Medulla oblongata (tissue), 1 donor: ENCODE results near the gene PLPP7.
"Not testable (repeated sequence)": the region's sequence is repeated elsewhere in the genome, so short reads cannot be mapped to it uniquely, and the experiment has no call there.

ENCODE experiments used
- DNase-seq: peaks from one replicate; pipeline ENCODE4 v3.0.0-alpha.2; 2015; ENCODE audit errors: extremely low spot score

PLPP7 gene

GRCh38 chr9:131266266-131267229 is 23.0 kb upstream of the PLPP7 start:
- no peak for DNase-seq

DNA sequence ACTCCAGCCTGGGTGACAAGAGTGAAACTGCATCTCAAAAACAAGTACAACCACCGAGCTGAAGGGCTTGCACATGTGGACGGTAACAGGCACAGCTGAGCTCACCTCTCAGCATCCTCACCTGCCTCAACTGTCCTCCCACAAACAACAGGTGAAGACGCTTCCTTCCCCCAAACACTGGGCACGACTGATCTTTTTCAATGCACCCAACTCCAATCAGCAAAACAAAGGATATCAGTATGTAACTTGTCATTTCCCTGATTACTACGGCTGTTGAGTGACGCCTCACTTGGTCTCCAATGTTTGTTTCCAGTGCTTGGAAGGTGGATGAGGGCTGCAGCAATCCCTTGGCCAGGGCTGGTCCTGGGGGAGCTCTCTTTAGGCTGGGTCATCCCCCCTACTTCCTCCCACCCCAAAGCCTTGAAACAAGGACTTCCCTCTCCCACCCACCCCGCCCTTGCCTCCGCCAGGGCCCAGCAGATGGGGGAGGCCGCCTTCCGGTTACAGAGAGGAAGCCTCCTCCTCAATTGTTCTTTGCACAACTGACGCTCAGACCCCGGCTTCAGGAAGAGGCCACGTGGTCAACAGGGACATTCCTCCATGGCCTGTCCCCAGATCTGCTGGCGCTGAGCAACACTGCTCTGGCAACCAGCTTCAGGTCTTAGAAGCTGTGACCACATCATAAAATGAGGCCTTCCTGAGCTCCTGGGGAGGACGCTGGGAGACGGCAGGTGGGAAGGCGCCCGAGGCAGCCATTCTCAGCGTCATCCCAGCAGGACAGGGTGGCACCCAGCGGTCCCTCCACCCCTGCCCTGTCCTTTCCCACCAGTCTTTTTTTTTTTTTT is 19.1 kb upstream of the PLPP7 start:
- peak; percentile 82 for DNase-seq

- DNase-seq: not testable (repeated sequence)
Observed at GRCh38 chr9:131271016-131271273, 18.6 kb upstream of the PLPP7 start.

- DNase-seq: no peak
Observed at GRCh38 chr9:131271506-131271931, 18.0 kb upstream of the PLPP7 start.

DNA sequence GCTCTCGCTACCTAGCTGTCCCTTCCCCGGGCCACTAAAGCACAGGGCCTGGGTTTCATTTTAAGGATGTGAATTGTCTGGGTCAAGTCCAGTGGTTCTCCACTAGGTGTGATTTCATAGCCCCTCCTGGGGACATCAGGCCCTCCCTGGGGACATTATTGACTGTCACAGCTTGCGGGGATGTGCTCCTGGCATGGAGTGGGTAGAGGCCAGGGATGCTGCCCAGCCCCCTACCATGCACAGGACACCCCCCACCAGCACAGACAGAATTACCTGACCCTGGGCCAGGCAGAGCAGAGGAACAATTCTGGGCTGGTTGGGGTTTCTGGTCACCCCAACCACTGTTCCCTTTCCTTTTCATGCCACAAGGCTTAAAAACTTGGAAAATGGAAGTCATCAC is 17.3 kb upstream of the PLPP7 start:
- DNase-seq: no peak

DNA sequence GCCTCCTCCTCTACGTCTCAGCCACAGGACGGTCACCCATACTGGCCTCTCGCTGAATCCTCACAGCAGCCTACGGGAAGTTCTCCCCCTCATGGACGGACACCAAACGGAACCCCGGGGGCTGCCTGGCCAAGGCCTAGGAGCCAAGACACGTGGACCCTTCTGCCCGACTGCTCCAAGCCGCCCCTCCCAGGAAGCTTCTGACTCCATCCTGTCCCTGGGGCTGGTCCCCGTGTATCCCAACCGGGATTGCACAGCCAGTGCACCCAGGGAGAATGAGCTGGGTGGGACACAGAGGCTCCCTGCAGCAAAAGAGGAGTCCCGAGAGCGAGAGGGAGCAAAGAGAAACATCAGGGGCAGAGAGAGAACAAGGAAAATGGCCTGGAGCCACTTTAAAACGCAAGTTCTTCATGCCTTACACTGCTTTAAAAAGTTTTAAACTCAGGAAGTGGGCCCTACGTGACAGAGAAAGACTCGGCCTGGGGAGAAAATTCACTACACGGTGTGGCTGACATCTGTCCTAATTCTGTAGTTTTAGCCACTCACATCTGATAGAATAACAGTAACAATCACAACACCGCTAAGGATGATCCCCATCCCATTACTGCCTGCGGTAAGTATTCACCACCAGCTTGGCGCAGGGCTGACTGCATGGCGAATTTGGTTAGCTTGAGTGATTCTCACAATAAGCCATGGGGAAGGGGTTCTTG is 16.2 kb upstream of the PLPP7 start:
- no peak for DNase-seq

- DNase-seq: no peak
Observed at GRCh38 chr9:131273856-131274673, 15.5 kb upstream of the PLPP7 start.

GRCh38 chr9:131274674-131275331 is 14.7 kb upstream of the PLPP7 start:
- peak; percentile 60 for DNase-seq

DNA sequence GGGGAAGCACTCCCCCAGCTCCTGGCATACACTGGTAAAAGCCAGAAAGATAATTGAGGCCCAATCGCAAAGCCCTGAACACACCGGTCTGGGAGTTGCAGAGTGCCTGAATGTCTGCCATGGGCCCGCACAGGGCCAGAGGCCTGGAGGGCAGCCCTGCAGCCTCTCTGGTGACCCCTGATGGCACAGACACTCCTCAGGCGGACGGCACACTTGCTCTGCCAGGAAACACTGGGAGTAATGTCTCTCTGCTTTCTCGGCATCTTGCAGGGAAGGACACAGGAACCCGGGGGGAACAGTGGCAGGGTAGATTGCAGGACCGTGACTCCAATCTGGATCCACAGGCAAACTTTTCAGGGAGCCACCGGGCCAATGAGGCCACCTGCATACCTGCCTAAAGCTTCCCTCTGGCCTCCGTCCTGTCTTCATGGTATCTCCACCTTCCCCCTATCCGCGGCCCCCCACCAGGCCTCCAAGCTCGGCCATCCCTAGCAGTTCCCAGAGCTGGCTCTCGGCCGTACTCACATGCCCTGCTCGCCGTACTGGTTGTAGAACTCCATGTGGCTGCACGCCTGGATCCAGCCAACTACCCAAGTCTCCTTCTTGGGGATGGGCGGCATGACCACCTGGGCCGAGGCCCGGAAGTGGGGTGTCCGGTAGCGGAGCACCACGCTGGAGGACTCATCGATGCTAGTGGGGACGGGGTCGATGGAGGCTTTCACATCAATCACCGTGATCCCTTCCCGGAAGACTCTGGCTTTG is 14.0 kb upstream of the PLPP7 start:
- no peak for DNase-seq

DNA sequence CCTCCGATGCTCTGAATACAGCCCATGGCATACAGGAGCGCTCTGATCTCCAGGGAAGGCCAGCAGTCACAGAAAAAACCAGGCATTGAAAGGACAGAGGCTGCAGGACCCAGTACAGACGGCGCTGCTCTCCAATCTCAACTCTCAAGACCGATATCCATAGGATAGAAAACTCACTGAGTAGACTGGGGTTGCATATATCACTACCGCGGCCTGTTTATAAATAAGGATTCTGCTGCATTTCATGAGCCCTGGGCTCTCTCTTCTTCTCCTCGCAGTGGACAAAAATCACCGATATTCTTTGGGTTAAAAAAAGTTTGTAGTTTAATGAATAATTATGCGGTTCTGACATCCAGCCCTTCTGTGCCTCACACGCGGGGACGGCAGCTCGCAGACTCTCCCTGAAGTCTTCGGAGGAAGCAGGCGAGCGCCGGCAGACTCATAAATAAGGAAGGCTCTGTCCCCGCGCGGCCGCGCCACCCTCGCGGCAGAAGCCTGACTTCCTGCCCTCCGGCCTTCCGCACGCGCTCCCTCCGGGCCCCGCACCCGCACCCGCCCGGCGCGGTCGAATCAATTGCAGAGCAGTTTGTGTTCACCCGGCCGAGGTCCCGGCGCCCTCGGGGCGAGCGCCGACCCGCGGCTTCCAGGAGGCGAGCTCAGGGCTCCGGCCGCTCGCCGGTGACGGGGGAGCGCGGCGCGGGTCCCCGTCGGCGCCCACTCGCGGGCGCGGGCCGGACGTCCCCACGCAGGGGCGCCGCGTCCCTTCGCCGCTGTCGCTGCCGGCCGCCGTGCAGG is 13.2 kb upstream of the PLPP7 start, which contains the start of gene FAM78A:
FAM78A (minus strand) TSS at position 417 of the 795 bp plus-strand sequence; CDS start at position 86, 331 bp downstream.
- DNase-seq: no peak

DNA sequence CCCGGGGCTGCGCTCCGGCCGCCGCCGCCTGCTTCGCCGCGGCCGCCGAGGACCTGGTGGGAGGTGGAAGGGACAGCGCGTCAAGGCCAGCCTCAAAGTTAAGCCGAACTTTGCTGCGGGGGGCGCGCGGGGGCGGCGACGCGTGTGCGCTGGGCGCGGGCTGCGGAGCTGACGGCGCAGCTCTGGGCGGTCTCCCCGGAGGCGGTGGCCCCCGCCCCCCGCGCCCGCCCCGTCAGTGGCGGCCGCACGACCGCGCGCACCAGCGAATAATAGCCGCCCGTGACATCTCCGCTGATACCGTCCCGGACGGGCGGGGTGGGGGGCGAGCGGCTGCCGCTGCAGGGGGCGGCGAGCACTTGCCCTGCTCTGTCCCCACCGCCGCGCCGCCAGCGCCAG is 12.6 kb upstream of the PLPP7 start:
- no peak for DNase-seq

GRCh38 chr9:131277287-131277909 is 12.1 kb upstream of the PLPP7 start:
- DNase-seq: no peak

GRCh38 chr9:131277910-131278701 is 11.4 kb upstream of the PLPP7 start:
- DNase-seq: peak; percentile 92

GRCh38 chr9:131278702-131279111 is 10.8 kb upstream of the PLPP7 start:
- no peak for DNase-seq

GRCh38 chr9:131279196-131279862 is 10.2 kb upstream of the PLPP7 start:
- no peak for DNase-seq

DNA sequence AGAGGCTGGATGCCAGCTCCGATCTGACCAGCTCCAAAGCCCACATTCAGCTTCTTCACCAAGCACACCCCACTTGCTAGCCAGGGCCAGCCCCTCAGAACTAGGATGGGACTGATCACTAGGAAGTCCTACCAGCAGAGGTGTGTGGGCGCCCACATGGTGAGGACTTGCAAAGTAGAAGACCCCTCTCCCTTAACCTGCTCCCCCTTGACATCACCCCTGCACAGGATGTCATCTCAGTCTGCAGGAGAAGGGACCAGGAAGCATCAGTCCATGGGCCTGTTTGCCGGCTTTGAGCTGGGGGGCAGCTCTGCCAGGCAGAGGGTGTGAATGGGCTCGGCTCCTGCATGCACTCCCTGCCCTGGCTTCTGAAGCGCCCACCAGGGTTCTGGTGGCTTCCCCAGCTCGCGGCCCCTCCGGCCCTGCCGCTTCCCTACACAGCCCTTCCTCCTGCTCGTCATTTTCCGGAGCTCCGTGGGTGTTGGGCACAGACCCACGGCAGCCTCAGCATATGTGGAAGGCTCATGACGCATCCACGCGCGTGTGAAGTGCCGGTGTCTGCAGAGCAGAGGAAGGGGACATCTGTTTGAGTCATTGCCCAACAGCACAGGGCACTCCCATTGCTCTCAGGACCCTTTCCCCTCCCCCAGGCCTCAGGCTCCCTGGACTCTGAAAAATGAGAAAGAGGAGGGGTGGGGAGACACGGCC is 9.5 kb upstream of the PLPP7 start:
- no peak for DNase-seq

DNA sequence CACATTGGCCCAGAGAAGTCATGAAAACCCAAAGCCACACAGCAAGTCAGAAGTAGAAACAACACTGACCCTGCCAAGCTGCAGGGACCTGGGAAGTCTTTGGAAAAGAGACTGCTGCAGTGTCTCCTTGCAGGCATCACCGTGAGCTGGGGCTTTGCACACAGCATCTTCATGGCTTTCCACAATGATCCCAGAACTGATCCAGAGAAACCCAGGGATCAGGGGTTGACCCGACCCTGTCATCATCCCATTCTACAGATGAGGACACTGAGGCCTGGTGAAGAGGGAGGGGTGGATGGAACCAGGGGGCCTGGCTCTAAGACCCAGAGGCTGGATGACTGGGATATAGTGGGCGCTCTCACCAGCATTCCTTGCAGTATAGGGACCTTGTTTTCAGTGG is 8.9 kb upstream of the PLPP7 start:
- DNase-seq: no peak
